ENCODE results near the gene GPR42.

Gene GPR42, protein sequence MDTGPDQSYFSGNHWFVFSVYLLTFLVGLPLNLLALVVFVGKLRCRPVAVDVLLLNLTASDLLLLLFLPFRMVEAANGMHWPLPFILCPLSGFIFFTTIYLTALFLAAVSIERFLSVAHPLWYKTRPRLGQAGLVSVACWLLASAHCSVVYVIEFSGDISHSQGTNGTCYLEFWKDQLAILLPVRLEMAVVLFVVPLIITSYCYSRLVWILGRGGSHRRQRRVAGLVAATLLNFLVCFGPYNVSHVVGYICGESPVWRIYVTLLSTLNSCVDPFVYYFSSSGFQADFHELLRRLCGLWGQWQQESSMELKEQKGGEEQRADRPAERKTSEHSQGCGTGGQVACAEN

DNA sequence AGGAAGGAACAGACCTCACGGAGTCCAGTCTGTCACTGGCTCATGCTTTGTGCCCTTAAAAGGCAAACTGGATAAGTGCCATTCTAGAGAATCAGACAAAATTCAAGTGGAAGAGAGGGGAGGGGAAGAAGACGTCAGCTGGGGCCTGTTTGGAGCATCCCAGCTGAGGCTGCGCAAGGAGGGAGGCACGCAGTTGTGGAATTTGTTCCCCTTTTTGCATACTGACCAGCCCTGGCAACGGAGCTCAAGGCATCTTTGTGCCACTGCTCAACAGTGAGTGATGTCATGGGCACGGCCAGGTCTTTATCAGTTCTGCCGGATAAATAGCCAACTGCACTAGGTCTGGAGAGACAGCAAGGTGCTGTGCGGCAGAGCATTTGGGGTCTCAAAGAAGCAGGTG is at the start of gene GPR42:
Gene GPR42 (plus strand): TSS at position 347 of the 400 bp plus-strand sequence. CDS start 292 bp downstream, outside the sequence.
- no peak for DNase-seq

- no peak for DNase-seq
Measured at GRCh38 chr19:35321291-35321690, 49.6 kb upstream of the GPR42 start.

DNA sequence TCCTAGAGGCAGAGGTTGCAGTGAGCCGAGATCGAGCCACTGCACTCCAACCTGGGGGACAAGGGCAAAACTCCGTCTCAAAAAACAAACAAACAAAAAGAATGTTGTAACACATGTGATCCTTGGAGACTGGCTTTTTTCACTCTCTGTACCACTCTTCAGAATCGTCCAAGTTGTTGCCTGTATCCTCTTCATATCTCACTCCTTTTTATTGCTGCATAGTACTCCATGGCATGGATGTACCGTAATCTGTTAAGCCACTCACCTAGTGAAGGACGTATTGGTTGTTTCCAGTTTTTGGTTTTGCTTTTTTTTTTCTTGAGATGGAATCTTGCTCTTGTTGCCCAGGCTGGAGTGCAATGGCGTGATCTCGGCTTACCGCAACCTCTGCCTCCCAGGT is 48.9 kb upstream of the GPR42 start:
- DNase-seq, result no peak

DNA sequence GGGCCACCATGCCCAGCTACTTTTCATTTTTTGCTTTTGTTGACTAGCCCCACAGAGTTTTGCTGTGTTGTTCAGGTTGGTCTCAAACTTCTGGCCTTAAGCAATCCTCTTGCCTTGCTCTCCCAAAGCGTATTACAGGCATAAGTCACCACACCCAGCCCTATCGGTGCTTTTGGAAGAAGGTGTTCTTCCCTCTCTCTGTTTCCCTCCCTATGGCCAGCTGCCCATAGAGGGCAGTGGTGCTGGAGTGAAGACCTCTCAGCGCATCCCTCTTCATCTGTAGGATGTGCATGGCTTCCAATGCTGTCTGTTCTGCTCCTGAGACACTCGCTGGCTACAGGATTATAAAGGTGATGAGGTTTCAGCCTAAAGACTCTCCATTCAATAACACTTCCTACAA is 43.2 kb upstream of the GPR42 start:
- no peak for DNase-seq

- no peak for DNase-seq
Measured at GRCh38 chr19:35328851-35329285, 42.0 kb upstream of the GPR42 start, which contains the start of gene CD22. TSS of gene CD22 (plus strand) at chr19:35329187. CDS start at chr19:35332041, 2,854 bp downstream.

- DNase-seq, result no peak
Measured at GRCh38 chr19:35329323-35329722, 41.5 kb upstream of the GPR42 start.

DNA sequence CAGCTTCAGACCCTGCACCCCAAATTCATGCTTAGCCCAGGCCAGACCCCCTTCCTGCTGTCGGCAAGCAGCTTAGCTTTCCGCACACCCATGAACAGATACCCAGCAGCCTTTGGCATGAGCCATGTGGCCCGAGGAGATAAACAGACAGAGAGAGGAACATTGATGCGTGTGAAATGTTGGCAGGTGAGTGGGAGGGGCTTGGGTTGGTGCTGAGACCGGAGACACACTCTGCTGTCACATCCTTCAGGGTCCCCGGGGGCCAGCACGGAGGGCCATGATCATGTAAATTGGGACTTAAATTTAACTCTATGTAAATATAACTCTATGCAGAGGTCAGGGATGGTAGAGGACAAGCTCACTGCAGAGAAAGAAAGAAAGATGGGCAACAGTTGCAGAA is 40.4 kb upstream of the GPR42 start:
- no peak for DNase-seq

GRCh38 chr19:35331551-35332214 is 39.2 kb upstream of the GPR42 start:
- no peak for DNase-seq

DNA sequence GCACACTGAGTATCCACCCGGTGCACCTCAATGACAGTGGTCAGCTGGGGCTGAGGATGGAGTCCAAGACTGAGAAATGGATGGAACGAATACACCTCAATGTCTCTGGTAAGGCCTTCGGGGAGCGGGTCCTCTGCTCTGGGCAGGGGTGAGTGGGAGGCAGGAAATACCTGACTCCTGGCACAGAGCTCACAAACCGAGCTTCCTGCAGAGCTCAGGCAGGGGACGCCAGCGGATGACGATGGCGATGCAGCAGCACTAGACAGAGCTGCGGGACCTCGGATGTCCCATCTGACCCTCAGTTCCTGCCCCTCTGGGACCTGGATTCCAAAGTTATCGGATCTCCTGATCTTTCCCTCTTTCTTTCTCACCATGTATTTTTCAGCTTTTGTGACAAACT is 38.1 kb upstream of the GPR42 start:
- peak; percentile 26 for DNase-seq

GRCh38 chr19:35334144-35334753 is 36.6 kb upstream of the GPR42 start:
- DNase-seq, result no peak

DNA sequence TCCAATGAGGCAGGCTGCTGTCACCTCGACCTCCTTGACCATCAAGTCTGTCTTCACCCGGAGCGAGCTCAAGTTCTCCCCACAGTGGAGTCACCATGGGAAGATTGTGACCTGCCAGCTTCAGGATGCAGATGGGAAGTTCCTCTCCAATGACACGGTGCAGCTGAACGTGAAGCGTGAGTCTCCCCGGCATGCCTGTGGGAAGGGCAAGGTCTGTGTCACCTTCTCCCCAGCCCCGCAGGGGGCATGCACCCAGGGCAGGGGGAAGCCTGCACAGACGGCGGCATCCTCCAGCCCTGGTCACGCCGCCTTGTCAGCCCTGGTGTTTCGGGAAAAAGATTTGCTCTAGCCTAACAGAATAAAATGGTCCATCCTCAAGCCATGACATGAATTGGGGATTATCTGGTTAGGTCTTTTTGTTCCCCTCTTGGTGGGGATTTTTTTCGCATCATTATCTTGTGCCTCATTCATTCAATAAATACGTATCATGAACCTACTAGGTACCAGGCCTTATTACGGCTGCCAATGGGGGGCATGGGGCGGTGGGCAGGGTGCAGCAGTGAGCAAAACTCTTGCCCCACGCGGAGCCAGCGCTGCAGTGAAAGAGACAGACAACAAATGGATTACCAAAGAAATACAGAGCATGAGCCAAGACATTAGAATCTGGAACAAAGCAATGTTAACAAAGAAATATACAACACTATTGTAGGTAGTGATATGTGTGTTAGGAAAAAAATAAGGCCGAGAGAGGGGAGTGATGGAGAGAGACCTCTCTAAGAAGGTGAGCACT is 34.5 kb upstream of the GPR42 start:
- no peak for DNase-seq

DNA sequence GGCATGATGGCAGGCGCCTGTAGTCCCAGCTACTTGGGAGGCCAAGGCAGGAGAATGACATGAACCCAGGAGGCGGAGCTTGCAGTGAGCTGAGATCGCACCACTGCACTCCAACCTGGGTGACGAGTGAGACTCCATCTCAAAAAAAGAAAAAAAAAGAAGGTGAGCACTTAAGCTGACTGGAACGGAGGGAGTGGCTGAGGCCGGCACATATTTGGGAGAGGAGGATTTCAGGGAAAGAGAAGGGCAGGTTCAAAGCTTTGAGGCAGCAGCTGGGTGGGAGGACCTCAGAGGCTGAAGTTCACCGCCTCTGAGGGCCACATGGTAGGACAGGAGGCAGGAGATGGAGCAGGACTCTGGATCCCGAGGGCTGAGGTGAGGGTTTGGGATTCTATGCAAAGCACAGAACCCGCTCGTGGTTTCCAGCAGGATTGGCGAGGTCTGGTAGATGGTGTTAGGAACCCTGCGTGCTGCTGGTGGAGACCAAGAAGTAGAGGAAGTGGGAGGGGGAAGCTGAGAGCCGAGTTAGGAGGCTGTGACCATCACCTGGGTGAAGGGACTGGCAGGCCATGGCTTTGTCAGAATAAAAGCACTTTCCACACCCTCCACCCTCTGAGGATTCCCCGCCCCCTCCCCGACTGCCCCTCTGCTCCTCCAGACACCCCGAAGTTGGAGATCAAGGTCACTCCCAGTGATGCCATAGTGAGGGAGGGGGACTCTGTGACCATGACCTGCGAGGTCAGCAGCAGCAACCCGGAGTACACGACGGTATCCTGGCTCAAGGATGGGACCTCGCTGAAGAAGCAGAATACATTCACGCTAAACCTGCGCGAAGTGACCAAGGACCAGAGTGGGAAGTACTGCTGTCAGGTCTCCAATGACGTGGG is 33.5 kb upstream of the GPR42 start:
- DNase-seq, result no peak

DNA sequence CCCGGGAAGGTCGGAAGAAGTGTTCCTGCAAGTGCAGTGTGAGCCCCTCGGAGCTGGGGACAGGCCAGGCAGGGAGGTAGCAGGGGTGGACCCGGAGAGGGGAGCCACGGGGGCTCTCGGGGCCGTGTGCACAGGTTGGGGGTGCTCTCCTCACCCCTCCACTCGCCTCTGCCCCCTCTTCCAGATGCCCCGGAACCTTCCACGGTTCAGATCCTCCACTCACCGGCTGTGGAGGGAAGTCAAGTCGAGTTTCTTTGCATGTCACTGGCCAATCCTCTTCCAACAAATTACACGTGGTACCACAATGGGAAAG is 32.9 kb upstream of the GPR42 start:
- no peak for DNase-seq

GRCh38 chr19:35340431-35340830 is 30.4 kb upstream of the GPR42 start:
- DNase-seq, result no peak

DNA sequence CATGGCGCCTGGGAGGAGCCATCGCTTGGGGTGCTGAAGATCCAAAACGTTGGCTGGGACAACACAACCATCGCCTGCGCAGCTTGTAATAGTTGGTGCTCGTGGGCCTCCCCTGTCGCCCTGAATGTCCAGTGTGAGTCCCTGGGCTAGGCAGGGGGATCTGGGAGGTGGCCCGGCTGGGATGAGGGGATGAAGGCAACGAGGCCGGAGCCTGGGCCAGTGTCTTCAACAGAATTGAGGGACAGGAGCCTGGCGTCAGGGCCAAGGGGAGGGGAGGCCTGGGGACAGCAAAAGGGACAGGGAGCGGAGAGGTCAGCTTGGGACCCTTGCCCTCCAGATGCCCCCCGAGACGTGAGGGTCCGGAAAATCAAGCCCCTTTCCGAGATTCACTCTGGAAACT is 29.9 kb upstream of the GPR42 start:
- DNase-seq, result no peak

DNA sequence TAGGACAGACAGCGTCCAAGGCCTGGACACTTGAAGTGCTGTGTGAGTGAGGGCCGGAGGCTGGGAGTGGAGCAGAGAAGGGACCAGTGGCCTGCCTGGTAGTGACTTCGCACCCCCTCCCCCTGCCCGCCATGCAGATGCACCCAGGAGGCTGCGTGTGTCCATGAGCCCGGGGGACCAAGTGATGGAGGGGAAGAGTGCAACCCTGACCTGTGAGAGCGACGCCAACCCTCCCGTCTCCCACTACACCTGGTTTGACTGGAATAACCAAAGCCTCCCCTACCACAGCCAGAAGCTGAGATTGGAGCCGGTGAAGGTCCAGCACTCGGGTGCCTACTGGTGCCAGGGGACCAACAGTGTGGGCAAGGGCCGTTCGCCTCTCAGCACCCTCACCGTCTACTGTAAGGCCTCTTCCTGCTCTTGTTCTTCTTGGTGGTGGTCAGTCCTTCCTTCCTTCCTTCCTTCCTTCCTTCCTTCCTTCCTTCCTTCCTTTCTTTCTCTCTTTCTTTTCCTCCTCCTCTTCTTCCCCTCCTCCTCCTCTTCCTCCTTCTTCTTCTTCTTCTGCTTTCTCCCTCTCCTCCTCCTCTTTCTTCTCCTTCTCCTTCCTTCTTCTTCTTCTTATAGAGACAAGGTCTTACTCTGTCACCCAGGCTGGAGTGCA is 29.2 kb upstream of the GPR42 start:
- DNase-seq, result no peak

DNA sequence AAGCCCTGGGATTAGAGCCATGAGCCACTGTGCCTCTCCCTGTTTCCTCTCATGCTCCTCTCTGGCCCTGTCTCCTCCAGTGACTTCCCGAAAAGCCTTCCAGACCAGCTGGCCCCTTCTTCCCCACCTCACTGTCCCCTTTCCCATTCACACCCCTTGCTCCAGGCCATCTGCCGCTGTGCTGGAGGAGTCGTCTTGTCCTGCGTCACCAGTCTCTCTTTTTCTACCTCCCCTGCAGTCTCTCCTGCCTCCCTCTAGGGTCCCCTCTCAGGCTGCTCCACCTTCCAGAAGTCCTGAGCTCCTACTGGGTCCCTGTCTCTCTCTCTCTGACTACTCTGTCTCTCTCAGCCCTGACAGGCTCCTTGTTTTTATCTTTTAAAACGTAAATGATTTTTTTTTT is 28.4 kb upstream of the GPR42 start:
- DNase-seq, result no peak

- no peak for DNase-seq
Measured at GRCh38 chr19:35344511-35345031, 26.3 kb upstream of the GPR42 start.

DNA sequence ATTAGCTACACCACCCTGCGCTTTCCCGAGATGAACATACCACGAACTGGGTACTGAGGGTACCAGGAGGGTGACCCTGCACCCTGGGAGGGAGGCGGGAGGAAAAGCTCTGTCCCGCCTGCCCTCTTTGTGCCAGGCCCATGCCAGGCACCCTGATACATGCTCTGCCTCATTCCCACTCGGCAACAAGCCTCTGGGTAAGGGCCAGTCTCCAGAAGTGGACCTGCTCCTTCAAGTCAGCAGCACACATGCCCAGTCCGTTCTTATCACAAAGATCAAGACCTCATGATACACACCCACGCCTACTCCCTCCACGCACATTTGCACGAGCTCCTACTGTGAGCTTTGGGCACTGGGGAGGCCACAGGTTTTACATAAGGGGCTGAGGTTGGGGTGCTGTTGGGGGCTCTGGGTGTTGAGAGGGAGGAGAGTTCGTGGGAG is 25.2 kb upstream of the GPR42 start:
- DNase-seq, result no peak

DNA sequence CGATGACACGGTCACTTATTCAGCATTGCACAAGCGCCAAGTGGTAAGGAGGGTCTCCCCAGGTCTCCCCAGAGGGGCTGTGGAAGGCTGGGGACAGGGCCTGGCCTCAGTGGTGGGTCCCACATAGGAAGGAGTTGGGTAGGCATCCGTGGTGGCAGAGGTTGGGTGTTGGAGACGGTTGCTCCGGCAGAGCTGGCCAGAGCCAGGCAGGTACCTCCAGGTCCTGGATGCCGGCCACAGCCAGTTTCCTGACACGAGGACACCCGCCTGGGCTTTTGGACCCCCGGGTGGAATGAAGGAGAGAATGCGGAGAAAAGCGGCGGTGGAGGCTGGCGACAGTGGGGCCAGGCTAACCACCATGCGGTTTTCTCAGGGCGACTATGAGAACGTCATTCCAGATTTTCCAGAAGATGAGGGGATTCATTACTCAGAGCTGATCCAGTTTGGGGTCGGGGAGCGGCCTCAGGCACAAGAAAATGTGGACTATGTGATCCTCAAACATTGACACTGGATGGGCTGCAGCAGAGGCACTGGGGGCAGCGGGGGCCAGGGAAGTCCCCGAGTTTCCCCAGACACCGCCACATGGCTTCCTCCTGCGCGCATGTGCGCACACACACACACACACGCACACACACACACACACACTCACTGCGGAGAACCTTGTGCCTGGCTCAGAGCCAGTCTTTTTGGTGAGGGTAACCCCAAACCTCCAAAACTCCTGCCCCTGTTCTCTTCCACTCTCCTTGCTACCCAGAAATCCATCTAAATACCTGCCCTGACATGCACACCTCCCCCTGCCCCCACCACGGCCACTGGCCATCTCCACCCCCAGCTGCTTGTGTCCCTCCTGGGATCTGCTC is 24.4 kb upstream of the GPR42 start:
- DNase-seq, result peak; percentile 58

Data from stimulated activated CD4-positive, alpha-beta T cell treated with anti-CD3 and anti-CD28 coated beads, Interleukin-12 subunit alpha, Interleukin-12 subunit beta, amount 100 ng/mL, for 4 hours (primary cell).